ENCODE results near the gene OXSR1.
"Not testable (repeated sequence)": the region's sequence is repeated elsewhere in the genome, so short reads cannot be mapped to it uniquely, and the experiment has no call there.

OXSR1 gene

GRCh38 chr3:38235466-38235865 lies 70.1 kb downstream of the OXSR1 start:
- DNase-seq, result no peak

- DNase-seq, result no peak
Measured at GRCh38 chr3:38238416-38239008, 73.2 kb downstream of the OXSR1 start.

GRCh38 chr3:38242812-38243211 lies 77.5 kb downstream of the OXSR1 start:
- DNase-seq, result not testable (repeated sequence)

GRCh38 chr3:38245930-38246329 lies 80.6 kb downstream of the OXSR1 start:
- DNase-seq, result no peak

GRCh38 chr3:38247366-38248035 lies 82.2 kb downstream of the OXSR1 start:
- no peak for DNase-seq

- no peak for DNase-seq
Measured at GRCh38 chr3:38250198-38250597, 84.9 kb downstream of the OXSR1 start.

- no peak for DNase-seq
Measured at GRCh38 chr3:38251197-38251596, 85.9 kb downstream of the OXSR1 start.

GRCh38 chr3:38253704-38254103 lies 88.4 kb downstream of the OXSR1 start:
- no peak for DNase-seq

GRCh38 chr3:38254872-38255271 lies 89.5 kb downstream of the OXSR1 start:
- DNase-seq, result no peak

- DNase-seq, result peak; percentile 7
Measured at GRCh38 chr3:38255627-38256026, 90.3 kb downstream of the OXSR1 start.

- DNase-seq, result peak; percentile 17
Measured at GRCh38 chr3:38257583-38257982, 92.2 kb downstream of the OXSR1 start.

GRCh38 chr3:38260474-38260873 lies 95.1 kb downstream of the OXSR1 start:
- DNase-seq, result no peak

- no peak for DNase-seq
Measured at GRCh38 chr3:38264353-38264771, 99.0 kb downstream of the OXSR1 start.

- no peak for DNase-seq
Measured at GRCh38 chr3:38264779-38265178, 99.4 kb downstream of the OXSR1 start.

- no peak for DNase-seq
Measured at GRCh38 chr3:38265604-38266307, 100.4 kb downstream of the OXSR1 start, which contains the start of gene SLC22A13. Gene SLC22A13 (plus strand): TSS chr3:38265812. CDS start chr3:38265861, 49 bp downstream.

GRCh38 chr3:38266810-38267209 lies 101.5 kb downstream of the OXSR1 start:
- no peak for DNase-seq

- DNase-seq, result no peak
Measured at GRCh38 chr3:38267662-38268061, 102.3 kb downstream of the OXSR1 start.

GRCh38 chr3:38268087-38268486 lies 102.8 kb downstream of the OXSR1 start:
- no peak for DNase-seq

GRCh38 chr3:38268522-38268921 lies 103.2 kb downstream of the OXSR1 start:
- DNase-seq, result peak; percentile 31

GRCh38 chr3:38270606-38271005 lies 105.3 kb downstream of the OXSR1 start:
- DNase-seq, result no peak

GRCh38 chr3:38271553-38271952 lies 106.2 kb downstream of the OXSR1 start:
- DNase-seq, result no peak

GRCh38 chr3:38274864-38275649 lies 109.7 kb downstream of the OXSR1 start:
- DNase-seq, result no peak

GRCh38 chr3:38275658-38276057 lies 110.3 kb downstream of the OXSR1 start:
- no peak for DNase-seq
